CD4-positive, alpha-beta T cell treated with Interleukin-6 for 4 hours (primary cell): ENCODE data around the gene GALNT2.
A peak's percentile ranks its signal among the peaks of the same experiment; 100 is the strongest.

ENCODE experiments used
- DNase-seq: peaks from one replicate; pipeline ENCODE4 v3.0.0-alpha.2; 2020; ENCODE audit warnings: mixed read lengths

Gene GALNT2

GRCh38 chr1:230073371-230074035 is 6.5 kb downstream of the GALNT2 start:
- no peak for DNase-seq

- DNase-seq, result no peak
These were observed 7.2 kb downstream of the GALNT2 start for GRCh38 chr1:230074270-230074669.

GRCh38 chr1:230074762-230075161 is 7.7 kb downstream of the GALNT2 start:
- no peak for DNase-seq

GRCh38 chr1:230076121-230076520 is 9.1 kb downstream of the GALNT2 start:
- no peak for DNase-seq

GRCh38 chr1:230077011-230077410 is 10.0 kb downstream of the GALNT2 start:
- DNase-seq, result no peak

GRCh38 chr1:230077436-230078213 is 10.6 kb downstream of the GALNT2 start:
- no peak for DNase-seq

- DNase-seq, result no peak
These were observed 12.4 kb downstream of the GALNT2 start for GRCh38 chr1:230079199-230080024.

GRCh38 chr1:230080822-230081221 is 13.8 kb downstream of the GALNT2 start:
- DNase-seq, result no peak

- no peak for DNase-seq
These were observed 14.7 kb downstream of the GALNT2 start for GRCh38 chr1:230081751-230082150.

GRCh38 chr1:230082211-230082610 is 15.2 kb downstream of the GALNT2 start:
- no peak for DNase-seq

GRCh38 chr1:230083053-230083452 is 16.0 kb downstream of the GALNT2 start:
- no peak for DNase-seq

GRCh38 chr1:230083746-230084407 is 16.8 kb downstream of the GALNT2 start:
- DNase-seq, result no peak

GRCh38 chr1:230084408-230085177 is 17.6 kb downstream of the GALNT2 start:
- DNase-seq, result peak; percentile 36

GRCh38 chr1:230085178-230085515 is 18.1 kb downstream of the GALNT2 start:
- DNase-seq, result no peak

- DNase-seq, result no peak
These were observed 19.1 kb downstream of the GALNT2 start for GRCh38 chr1:230086151-230086550.

- no peak for DNase-seq
These were observed 20.1 kb downstream of the GALNT2 start for GRCh38 chr1:230087028-230087716.

- no peak for DNase-seq
These were observed 20.7 kb downstream of the GALNT2 start for GRCh38 chr1:230087717-230088105.

- DNase-seq, result no peak
These were observed 23.2 kb downstream of the GALNT2 start for GRCh38 chr1:230090194-230090711.

- no peak for DNase-seq
These were observed 24.6 kb downstream of the GALNT2 start for GRCh38 chr1:230091473-230092231.

- DNase-seq, result no peak
These were observed 27.7 kb downstream of the GALNT2 start for GRCh38 chr1:230094746-230095145.

- no peak for DNase-seq
These were observed 28.9 kb downstream of the GALNT2 start for GRCh38 chr1:230095938-230096337.
